Fibroblast of pulmonary artery (primary cell): ENCODE measurements around the gene OR6C70.
"Not testable (repeated sequence)": the region's sequence is repeated elsewhere in the genome, so short reads cannot be mapped to it uniquely, and the experiment has no call there.

Experiments used
- DNase-seq: peaks from one replicate; pipeline ENCODE4 v3.0.0-alpha.2; 2010; ENCODE audit warnings: low read depth
- H3K4me3 ChIP-seq: replicated peaks from 2 replicates; pipeline ENCODE4 v1.5.1; 2011; ENCODE audit warnings: low read depth, mild to moderate bottlenecking, control low read depth, low read length, moderate library complexity
- CTCF ChIP-seq: IDR thresholded peaks from 2 replicates; pipeline ENCODE4 v1.5.1; 2011; ENCODE audit warnings: mild to moderate bottlenecking, control low read depth, low read length, inconsistent platforms; ENCODE audit errors: missing control alignments

OR6C70 gene

DNA sequence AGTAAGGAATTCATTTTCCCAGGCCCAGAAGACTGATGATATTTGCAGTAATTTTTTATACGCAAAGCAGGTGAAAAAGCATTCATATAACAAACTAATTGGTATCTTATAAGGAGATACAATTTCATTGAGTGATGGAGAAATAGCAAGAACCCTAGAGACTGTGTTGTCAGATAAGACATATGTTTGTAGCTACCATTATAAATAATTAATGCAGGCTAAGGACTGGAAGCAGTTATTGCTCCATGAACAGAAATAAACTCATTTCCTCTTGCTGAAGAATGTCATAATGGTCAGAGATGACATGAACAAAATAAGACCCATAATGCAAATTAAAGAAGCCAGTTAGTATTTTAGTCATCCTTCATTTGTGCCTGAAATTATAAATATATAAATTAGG lies 24.6 kb downstream of the OR6C70 start:
- no peak for DNase-seq
- no peak overlapping the region for H3K4me3 ChIP-seq
- no peak for TF ChIP-seq CTCF

GRCh38 chr12:55443776-55444175 lies 26.2 kb downstream of the OR6C70 start, which contains the start of gene OR6C2:
TSS of gene OR6C2 (plus strand) at chr12:55444076. CDS start at chr12:55452214, 8,138 bp downstream.
- no peak for TF ChIP-seq CTCF
- no peak for DNase-seq
- H3K4me3 ChIP-seq = no peak within 1 kb of the TSS

DNA sequence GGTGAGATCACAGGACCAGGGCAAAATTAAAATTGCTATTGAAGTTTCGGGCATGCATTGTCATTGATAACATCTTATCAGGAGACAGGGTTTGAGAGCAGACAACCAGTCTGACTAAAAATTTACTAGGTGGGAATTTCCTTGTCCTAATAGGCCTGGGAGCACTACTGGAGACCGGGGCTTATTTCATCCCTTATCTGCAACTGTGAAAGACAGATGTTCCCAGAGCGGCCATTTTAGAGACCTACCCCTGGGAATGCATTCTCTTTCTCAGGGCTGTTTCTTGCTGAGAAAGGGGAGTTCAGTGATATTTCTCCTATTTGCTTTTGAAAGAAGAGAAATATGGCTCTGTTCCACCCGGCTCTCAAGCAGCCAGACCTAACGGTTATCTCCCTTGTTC lies 28.7 kb downstream of the OR6C70 start:
- not testable (repeated sequence) for DNase-seq, H3K4me3 ChIP-seq

- no peak for TF ChIP-seq CTCF
- DNase-seq = no peak
- H3K4me3 ChIP-seq = no peak overlapping the region
These were observed 41.4 kb downstream of the OR6C70 start for GRCh38 chr12:55428331-55429243.

- DNase-seq = no peak
- no peak within 1 kb of the TSS for H3K4me3 ChIP-seq
- no peak for TF ChIP-seq CTCF
These were observed 44.0 kb downstream of the OR6C70 start, which contains the start of gene OR6C76 for GRCh38 chr12:55425954-55426353. TSS of gene OR6C76 (plus strand) at chr12:55426254. CDS start at chr12:55426254, 0 bp downstream.

DNA sequence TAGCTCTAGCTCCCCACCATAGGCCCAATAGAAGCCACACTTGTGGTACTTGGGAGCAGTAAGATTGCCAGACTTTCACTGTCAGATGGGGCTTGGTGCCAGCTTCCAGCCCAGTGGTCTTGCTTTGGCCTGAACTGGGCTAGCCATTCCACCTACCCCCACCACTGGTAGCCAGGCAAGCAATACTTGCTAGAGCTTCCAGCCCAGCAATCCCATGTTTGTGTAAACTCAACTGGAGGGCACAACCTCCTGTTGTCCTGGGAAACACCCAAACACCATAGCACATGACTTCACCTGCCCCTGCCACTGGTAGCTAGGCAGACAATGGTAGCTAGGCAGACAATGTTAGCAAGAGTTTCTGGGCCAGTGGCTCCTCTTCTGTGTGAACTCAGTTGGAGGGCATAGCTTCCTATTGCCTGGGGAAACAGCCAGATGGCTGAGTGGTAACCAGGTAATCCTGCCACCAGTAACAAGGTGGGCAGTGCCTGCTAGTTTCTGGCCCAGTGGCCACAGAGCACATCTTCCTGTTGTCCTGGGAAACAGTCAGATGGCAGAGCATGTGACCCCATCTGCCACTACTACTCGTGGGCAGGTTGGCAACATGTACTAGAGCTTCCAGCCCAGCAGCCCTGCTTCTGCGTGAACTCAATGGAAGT lies 49.5 kb downstream of the OR6C70 start:
- no peak for DNase-seq
- no peak for TF ChIP-seq CTCF
- H3K4me3 ChIP-seq = no peak overlapping the region
